WTC11 (cell line): ENCODE results near the gene CYP24A1. TPM values are rescaled to one million over a fixed set of nuclear protein-coding genes. Genes with fewer than 3 reads are reported as not detected.

ENCODE experiments used
- ATAC-seq: fragments of 200-7000 bp; cut with Tn5 transposase; 2 replicates; pipeline ENCODE4 v1.10.0; 2021; ENCODE audit warnings: mild to moderate bottlenecking, moderate library complexity
- CTCF ChIA-PET: fragments of 300-600 bp; sonication (Branson Sonifier 250); formaldehyde crosslinking; loops from one replicate; lab custom pipeline; 2021; ENCODE audit warnings: antibody characterized with exemption; lab: Charles Lee
- POLR2A ChIA-PET: fragments of 350-600 bp; sonication (Branson Sonifier 250); formaldehyde crosslinking; loops from one replicate; lab custom pipeline; 2021; ENCODE audit warnings: antibody characterized with exemption; lab: Charles Lee
- DNase-seq: peaks from one replicate; pipeline ENCODE4 v3.0.0; 2021; ENCODE audit warnings: low spot score
- H3K27ac Mint-ChIP-seq: 2 replicates; pipeline ENCODE4 v1.8.0; 2021; ENCODE audit warnings: mixed read lengths
- H3K27me3 Mint-ChIP-seq: 2 replicates; pipeline ENCODE4 v1.8.0; 2021; ENCODE audit warnings: low read depth, mild to moderate bottlenecking, moderate library complexity, mixed read lengths
- H3K36me3 Mint-ChIP-seq: 2 replicates; pipeline ENCODE4 v1.8.0; 2021; ENCODE audit warnings: mixed read lengths
- H3K4me1 Mint-ChIP-seq: 2 replicates; pipeline ENCODE4 v1.8.0; 2022; ENCODE audit warnings: mixed read lengths
- H3K4me3 Mint-ChIP-seq: 2 replicates; pipeline ENCODE4 v1.8.0; 2021; ENCODE audit warnings: mild to moderate bottlenecking, moderate library complexity, mixed read lengths
- H3K9me3 Mint-ChIP-seq: 2 replicates; pipeline ENCODE4 v1.8.0; 2021; ENCODE audit warnings: mixed read lengths
- ARID4B ChIP-seq: sonication (generic); formaldehyde crosslinking; IDR thresholded peaks from 2 replicates; pipeline ENCODE4 v1.8.0; 2023; ENCODE audit warnings: missing genetic modification reagents, mild to moderate bottlenecking, borderline replicate concordance
- CBFB ChIP-seq: sonication (generic); formaldehyde crosslinking; IDR thresholded peaks from 2 replicates; pipeline ENCODE4 v1.8.1; 2022; ENCODE audit warnings: mild to moderate bottlenecking, low read depth, missing genetic modification reagents
- CREM ChIP-seq: sonication (generic); formaldehyde crosslinking; IDR thresholded peaks from 2 replicates; pipeline ENCODE4 v1.8.1; 2022; ENCODE audit warnings: mild to moderate bottlenecking, missing genetic modification reagents, moderate library complexity
- GTF2I ChIP-seq: fragments of 250-450 bp; sonication (Bioruptor Pico); conservative IDR thresholded peaks from 2 replicates; pipeline ENCODE4 v1.4.0; 2021; ENCODE audit warnings: mild to moderate bottlenecking
- IRF2 ChIP-seq: sonication (generic); formaldehyde crosslinking; IDR thresholded peaks from 2 replicates; pipeline ENCODE4 v1.8.0; 2022; ENCODE audit warnings: low read depth, missing genetic modification reagents, borderline replicate concordance
- NR3C1 ChIP-seq: sonication (generic); formaldehyde crosslinking; conservative IDR thresholded peaks from 2 replicates; pipeline ENCODE4 v1.8.1; 2023; ENCODE audit warnings: low read depth, mild to moderate bottlenecking, missing genetic modification reagents
- PREB ChIP-seq: sonication (generic); formaldehyde crosslinking; IDR thresholded peaks from 2 replicates; pipeline ENCODE4 v1.8.1; 2022; ENCODE audit warnings: mild to moderate bottlenecking, missing genetic modification reagents, moderate library complexity, borderline replicate concordance
- RELA ChIP-seq: sonication (generic); formaldehyde crosslinking; IDR thresholded peaks from 2 replicates; pipeline ENCODE4 v1.8.1; 2022; ENCODE audit warnings: missing genetic modification reagents, mild to moderate bottlenecking, borderline replicate concordance
- TP53 ChIP-seq: sonication (generic); formaldehyde crosslinking; IDR thresholded peaks from 2 replicates; pipeline ENCODE4 v1.8.1; 2023; ENCODE audit warnings: mild to moderate bottlenecking, missing genetic modification reagents
- ZNF512 ChIP-seq: sonication (generic); formaldehyde crosslinking; IDR thresholded peaks from 2 replicates; pipeline ENCODE4 v1.8.1; 2022; ENCODE audit warnings: missing genetic modification reagents, borderline replicate concordance
- total RNA-seq: library from RNA; stranded (reverse); gene quantifications from 3 replicates; pipeline ENCODE4 v1.2.3, GENCODE V29; 2021
- TF ChIP-seq, protein P1 (sequence below): sonication (generic); formaldehyde crosslinking; IDR thresholded peaks from 2 replicates; pipeline ENCODE4 v1.8.1; 2023; ENCODE audit warnings: mild to moderate bottlenecking, missing genetic modification reagents
- TF ChIP-seq, protein P2 (sequence below): sonication (generic); formaldehyde crosslinking; IDR thresholded peaks from 2 replicates; pipeline ENCODE4 v1.8.1; 2022; ENCODE audit warnings: low read depth, missing genetic modification reagents, borderline replicate concordance
- TF ChIP-seq, protein P3 (sequence below): sonication (generic); formaldehyde crosslinking; conservative IDR thresholded peaks from 2 replicates; pipeline ENCODE4 v1.8.1; 2022; ENCODE audit warnings: mild to moderate bottlenecking, missing genetic modification reagents
- TF ChIP-seq, protein P4 (sequence below): sonication (generic); formaldehyde crosslinking; IDR thresholded peaks from 2 replicates; pipeline ENCODE4 v1.8.1; 2023; ENCODE audit warnings: mild to moderate bottlenecking, missing genetic modification reagents, moderate library complexity

Gene CYP24A1
- total RNA-seq, 1 experiment from 2014 or later: not detected

DNA sequence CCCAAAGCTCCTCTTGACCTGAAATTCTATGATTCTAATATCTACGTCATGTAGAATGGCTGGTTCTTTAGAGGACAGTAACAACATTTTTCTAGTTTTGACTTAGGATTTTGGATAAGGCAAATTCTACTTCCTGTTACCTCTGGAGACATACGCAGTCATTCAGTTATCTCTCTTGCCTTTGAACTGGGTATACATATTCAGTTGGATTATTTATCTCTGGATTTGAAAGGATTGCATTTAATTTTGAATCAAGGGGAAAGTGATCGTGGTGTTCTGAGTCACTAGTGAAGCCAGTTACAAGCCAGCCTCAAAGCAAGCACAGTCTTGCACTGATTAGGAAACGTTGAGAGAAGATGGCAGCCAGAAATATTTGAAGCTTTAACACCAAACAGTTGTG, 68.1 kb downstream of the CYP24A1 start:
- peaks cover 5% of the 10 kb centered on the region for H3K4me1 Mint-ChIP-seq
- no peaks in the 10 kb centered on the region for H3K36me3 Mint-ChIP-seq
- H3K27ac Mint-ChIP-seq: no peak overlapping the region
- ChIA-PET CTCF (interaction anchor here (0.9 to 2.2 kb wide), 4 partner anchors 8 to 94 kb away, joined by 3 to 8 read pairs (median 6); no protein-coding TSS in a partner anchor), POLR2A (no interaction called here)
- H3K27me3 Mint-ChIP-seq: no peaks in the 10 kb centered on the region; the same call in 1 of the 2 replicates
- DNase-seq (no peak), ATAC-seq (no peak)
- H3K9me3 Mint-ChIP-seq: no peaks in the 10 kb centered on the region
- TF ChIP-seq NR3C1 (CRISPR knock-in tag) (no peak), CREM (CRISPR knock-in tag) (no peak), GTF2I (CRISPR knock-in tag) (no peak), ARID4B (CRISPR knock-in tag) (no peak), IRF2 (CRISPR knock-in tag) (no peak), ZNF512 (no peak), RELA (no peak), CBFB (no peak), TP53 (CRISPR knock-in tag) (no peak)
- TF ChIP-seq, protein P1, sequence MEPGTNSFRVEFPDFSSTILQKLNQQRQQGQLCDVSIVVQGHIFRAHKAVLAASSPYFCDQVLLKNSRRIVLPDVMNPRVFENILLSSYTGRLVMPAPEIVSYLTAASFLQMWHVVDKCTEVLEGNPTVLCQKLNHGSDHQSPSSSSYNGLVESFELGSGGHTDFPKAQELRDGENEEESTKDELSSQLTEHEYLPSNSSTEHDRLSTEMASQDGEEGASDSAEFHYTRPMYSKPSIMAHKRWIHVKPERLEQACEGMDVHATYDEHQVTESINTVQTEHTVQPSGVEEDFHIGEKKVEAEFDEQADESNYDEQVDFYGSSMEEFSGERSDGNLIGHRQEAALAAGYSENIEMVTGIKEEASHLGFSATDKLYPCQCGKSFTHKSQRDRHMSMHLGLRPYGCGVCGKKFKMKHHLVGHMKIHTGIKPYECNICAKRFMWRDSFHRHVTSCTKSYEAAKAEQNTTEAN (CRISPR knock-in tag): no peak
- TF ChIP-seq, protein P2, sequence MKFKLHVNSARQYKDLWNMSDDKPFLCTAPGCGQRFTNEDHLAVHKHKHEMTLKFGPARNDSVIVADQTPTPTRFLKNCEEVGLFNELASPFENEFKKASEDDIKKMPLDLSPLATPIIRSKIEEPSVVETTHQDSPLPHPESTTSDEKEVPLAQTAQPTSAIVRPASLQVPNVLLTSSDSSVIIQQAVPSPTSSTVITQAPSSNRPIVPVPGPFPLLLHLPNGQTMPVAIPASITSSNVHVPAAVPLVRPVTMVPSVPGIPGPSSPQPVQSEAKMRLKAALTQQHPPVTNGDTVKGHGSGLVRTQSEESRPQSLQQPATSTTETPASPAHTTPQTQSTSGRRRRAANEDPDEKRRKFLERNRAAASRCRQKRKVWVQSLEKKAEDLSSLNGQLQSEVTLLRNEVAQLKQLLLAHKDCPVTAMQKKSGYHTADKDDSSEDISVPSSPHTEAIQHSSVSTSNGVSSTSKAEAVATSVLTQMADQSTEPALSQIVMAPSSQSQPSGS (CRISPR knock-in tag): no peak
- TF ChIP-seq, protein P3, sequence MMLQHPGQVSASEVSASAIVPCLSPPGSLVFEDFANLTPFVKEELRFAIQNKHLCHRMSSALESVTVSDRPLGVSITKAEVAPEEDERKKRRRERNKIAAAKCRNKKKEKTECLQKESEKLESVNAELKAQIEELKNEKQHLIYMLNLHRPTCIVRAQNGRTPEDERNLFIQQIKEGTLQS (CRISPR knock-in tag): no peak
- TF ChIP-seq, protein P4, sequence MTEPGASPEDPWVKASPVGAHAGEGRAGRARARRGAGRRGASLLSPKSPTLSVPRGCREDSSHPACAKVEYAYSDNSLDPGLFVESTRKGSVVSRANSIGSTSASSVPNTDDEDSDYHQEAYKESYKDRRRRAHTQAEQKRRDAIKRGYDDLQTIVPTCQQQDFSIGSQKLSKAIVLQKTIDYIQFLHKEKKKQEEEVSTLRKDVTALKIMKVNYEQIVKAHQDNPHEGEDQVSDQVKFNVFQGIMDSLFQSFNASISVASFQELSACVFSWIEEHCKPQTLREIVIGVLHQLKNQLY (CRISPR knock-in tag): no peak
- TF ChIP-seq, all 79 proteins: peak for 0
- no peak overlapping the region for H3K4me3 Mint-ChIP-seq

DNA sequence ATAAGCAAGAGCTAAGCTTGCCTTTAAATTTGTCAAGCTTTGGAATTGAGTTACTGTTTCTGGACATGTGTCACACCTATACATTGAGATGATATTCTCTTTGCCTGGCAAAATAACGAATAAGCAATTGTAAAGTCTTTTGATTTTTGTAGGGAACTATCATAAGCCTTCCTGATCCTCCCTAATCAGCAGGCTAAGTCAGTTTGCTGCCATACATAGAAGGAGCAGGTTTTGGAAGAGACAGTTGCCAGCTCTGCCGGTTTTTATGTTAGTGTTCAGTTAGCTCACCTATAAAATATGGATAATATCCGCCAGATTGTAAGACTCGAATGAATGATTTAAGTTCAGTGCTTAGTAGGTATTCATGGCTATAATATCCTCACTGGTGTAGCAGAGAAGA, 69.0 kb downstream of the CYP24A1 start:
- Mint-ChIP-seq H3K27me3 (no peaks in the 10 kb centered on the region; the same call in 1 of the 2 replicates), H3K4me1 (peaks cover 5% of the 10 kb centered on the region), H3K9me3 (peaks cover 8% of the 10 kb centered on the region)
- TF ChIP-seq PREB: no peak
- TF ChIP-seq, all 79 proteins: peak for 0
- H3K27ac Mint-ChIP-seq: no peak overlapping the region
- no peak for DNase-seq
- H3K4me3 Mint-ChIP-seq: no peak overlapping the region
- H3K36me3 Mint-ChIP-seq: no peaks in the 10 kb centered on the region
- ChIA-PET CTCF (interaction anchor here (0.8 to 2.3 kb wide), 9 partner anchors 8 to 103 kb away, joined by 4 to 13 read pairs (median 5); partner anchors contain the start of gene PFDN4), POLR2A (no interaction called here)
- ATAC-seq: no peak
